Fibroblast of the aortic adventitia (primary cell): ENCODE measurements around the gene MS4A15. TPM values are rescaled to one million over a fixed set of nuclear protein-coding genes. Genes with fewer than 3 reads are reported as not detected.
"Not testable (repeated sequence)": the region's sequence is repeated elsewhere in the genome, so short reads cannot be mapped to it uniquely, and the experiment has no call there.

ENCODE experiments used
- DNase-seq: peaks from one replicate; pipeline ENCODE4 v3.0.0-alpha.2; 2010; ENCODE audit warnings: low read depth
- H3K4me3 ChIP-seq: 2 replicates; pipeline ENCODE4 v1.5.1; 2011; ENCODE audit warnings: low read depth, mild to moderate bottlenecking, control low read depth, low read length, moderate library complexity
- total RNA-seq: library from RNA; depleted of rRNA; stranded (reverse); fragments of >200 nt; gene quantifications from 2 replicates; pipeline ENCODE4 v1.2.3, GENCODE V29; 2012; ENCODE audit warnings: low replicate concordance
- TF ChIP-seq, protein P1 (sequence below): IDR thresholded peaks from 2 replicates; pipeline ENCODE4 v1.5.1; 2011; ENCODE audit warnings: mild to moderate bottlenecking, low read length, control low read depth, inconsistent platforms; ENCODE audit not compliant: insufficient read depth

MS4A15 gene, protein sequence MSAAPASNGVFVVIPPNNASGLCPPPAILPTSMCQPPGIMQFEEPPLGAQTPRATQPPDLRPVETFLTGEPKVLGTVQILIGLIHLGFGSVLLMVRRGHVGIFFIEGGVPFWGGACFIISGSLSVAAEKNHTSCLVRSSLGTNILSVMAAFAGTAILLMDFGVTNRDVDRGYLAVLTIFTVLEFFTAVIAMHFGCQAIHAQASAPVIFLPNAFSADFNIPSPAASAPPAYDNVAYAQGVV
- total RNA-seq, result not detected in 2 replicates

DNA sequence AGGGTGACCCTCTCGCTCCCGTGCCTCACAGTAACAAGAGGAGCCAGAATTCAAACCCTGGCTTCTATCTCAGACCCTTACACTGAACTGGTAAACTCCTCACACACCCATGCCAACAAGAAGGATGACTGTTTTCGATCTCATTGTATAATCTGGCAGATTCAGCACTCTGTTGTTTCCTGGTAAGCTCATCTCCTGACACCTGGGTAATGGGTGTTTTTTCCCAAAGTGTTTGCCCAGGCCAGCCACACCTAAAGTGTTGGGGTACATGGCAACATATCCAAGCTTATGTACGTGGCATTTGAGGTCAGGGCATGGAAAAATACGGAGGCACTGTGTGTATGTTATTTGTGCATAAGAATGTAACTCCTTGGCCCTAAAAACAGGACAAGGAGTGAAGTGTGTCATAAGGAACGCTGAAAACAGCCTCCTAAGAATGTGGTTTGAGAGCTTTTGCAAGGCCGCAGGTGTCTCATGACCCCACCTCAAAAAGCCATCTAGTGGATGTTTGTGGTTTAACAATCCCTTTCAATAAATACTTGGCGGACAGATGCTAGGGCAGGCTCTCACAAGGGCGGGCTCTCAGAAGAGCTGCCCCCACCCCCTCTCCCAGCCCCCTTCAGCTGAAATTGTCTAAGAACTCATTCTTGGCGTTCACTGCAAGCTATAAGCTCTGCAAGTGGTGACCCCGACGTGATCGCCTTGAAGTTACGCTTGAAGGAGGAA is at the start of gene MS4A15:
Gene MS4A15, plus strand, starts transcription at position 561 of the 726 bp plus-strand sequence. CDS start 6,867 bp downstream, outside the sequence.
- no peak within 1 kb of the TSS for H3K4me3 ChIP-seq
- TF ChIP-seq, protein P1, sequence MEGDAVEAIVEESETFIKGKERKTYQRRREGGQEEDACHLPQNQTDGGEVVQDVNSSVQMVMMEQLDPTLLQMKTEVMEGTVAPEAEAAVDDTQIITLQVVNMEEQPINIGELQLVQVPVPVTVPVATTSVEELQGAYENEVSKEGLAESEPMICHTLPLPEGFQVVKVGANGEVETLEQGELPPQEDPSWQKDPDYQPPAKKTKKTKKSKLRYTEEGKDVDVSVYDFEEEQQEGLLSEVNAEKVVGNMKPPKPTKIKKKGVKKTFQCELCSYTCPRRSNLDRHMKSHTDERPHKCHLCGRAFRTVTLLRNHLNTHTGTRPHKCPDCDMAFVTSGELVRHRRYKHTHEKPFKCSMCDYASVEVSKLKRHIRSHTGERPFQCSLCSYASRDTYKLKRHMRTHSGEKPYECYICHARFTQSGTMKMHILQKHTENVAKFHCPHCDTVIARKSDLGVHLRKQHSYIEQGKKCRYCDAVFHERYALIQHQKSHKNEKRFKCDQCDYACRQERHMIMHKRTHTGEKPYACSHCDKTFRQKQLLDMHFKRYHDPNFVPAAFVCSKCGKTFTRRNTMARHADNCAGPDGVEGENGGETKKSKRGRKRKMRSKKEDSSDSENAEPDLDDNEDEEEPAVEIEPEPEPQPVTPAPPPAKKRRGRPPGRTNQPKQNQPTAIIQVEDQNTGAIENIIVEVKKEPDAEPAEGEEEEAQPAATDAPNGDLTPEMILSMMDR, result peak; percentile 19
- DNase-seq, result peak; percentile 2

DNA sequence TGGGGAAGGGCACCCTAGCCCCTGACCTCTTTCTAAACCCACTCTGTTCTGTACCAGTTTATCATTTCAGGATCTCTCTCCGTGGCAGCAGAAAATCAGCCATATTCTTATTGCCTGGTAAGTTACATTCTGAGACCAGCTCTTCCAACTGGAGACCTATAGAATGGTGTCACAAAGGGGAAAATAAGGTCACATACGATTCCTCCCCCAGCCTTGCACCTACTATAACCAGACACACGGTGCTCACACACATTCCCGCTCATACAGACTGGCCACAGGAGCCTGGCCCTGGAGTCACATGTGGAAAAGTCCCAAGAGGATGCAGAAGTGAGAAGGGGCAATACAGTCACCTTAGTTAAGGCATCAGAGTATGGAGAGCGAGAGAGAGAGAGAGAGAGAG is 49.7 kb upstream of the MS4A15 start:
- H3K4me3 ChIP-seq, result no peak overlapping the region
- TF ChIP-seq, protein P1, result no peak
- DNase-seq, result no peak

DNA sequence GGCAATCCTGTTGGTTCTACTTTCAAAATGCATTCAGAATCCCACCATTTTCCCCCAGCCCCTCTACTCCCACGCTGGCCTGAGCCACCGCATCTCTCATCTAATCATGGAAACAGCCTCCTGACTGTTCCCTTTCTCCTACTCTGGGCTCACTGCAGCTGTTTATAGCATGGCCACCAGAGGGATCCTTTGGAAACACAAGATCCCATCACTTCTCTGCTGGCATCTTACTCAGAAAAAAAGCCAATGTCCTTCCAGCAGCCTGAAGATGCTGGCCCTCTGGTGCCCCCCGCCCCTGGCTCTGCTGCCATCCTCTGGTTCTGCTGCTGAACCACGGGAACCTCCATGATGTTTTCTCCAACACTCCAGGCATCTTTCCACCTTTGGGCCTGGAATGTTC is 46.2 kb upstream of the MS4A15 start:
- no peak overlapping the region for H3K4me3 ChIP-seq
- no peak for DNase-seq
- TF ChIP-seq, protein P1, result no peak

DNA sequence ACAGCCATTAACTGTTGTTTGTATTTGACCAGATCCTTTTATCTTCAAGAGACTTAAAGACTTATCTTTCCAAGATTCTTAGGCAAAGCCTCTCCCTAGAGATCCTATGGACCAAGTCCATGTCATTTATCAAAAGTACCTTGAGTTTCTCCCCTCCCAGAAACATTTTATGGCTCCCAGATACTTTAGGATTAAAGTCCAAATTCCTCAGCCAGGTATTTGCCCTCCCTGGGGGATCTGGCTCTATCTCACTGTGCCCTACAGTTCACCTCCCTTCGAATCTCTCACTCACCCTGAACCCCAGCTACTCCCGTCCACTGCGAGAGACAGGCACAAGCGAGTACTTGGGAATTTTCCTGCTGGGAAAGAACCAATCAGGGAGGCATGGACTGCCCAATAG is 45.4 kb upstream of the MS4A15 start:
- TF ChIP-seq, protein P1, result no peak
- no peak for DNase-seq
- H3K4me3 ChIP-seq, result no peak overlapping the region

DNA sequence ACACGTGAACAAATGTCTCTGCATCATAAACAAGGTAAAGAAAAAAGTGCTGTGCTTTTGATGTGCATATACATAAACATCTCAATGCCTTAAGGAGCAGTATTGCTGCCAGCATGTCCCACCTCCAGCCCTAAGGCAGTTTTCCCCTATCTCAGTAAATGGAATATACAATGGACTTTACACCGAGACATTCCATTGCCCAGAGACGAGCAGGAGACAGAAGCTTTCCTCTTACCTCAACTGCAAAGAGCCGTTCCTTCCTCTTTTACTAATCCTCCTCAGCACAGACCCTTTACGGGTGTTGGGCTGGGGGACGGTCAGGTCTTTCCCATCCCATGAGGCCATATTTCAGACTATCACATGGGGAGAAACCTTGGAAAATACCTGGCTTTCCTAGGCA is 43.2 kb upstream of the MS4A15 start:
- H3K4me3 ChIP-seq, DNase-seq: not testable (repeated sequence)

DNA sequence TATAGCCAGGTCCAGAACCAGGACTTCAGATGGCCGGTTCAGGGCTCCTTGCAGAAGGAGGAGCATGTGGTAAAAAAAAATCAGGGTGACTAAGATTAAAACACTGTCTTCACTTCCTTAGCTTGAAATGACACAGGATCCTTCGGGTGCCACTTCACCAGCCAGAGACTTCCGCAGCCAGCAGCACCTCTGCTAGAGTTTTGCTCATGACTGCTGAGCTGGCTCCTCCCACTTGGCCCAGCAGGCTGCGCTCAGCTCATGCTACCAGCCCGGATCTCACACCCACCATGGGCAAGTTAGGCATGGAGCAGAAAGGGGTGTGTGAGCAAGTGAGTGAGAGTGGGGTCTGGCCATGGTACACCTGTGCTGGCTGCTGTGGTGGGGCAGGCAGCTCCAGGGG is 38.7 kb upstream of the MS4A15 start:
- DNase-seq, result no peak
- no peak overlapping the region for H3K4me3 ChIP-seq
- TF ChIP-seq, protein P1, result no peak

DNA sequence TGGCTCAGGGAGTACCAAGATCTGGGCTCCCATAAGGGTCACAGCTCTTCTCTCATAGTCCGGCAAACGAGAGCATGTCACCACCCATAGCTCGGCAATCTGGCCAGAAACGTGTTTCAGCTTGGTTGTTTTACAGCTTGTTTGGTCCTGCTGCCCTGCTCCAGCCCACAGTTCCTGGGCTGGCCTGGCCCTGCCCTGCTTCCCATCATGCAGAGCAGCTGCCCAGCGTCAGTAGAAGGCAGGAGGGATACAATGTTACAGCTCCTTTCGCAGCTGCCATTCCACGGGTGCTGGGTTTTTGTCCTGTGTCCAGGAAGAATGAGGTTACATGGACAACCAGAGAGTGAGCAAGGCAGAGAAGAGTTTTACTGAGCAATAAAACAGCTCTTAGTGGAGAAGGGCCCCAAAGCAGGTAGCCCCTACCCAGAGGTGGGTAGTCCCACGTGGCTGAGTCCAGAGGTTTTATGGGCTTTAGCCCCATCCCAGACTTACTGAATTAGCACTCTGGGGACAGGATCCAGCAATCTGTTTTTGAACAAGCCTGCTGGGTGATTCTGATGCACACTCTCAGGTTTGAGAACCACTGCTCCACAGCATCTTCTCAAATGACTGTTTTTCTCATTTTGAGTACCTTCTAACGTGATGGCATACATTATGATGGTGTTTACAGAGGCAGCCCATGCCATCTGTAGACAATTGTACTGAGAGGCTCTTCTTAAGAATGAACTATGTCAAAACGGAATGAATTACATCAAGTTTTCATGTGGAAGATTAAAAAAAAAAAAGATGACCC is 37.9 kb upstream of the MS4A15 start:
- no peak overlapping the region for H3K4me3 ChIP-seq
- DNase-seq, result no peak
- TF ChIP-seq, protein P1, result no peak
